IMR-90 (cell line): ENCODE results near the gene BMPER. TPM values are rescaled to one million over a fixed set of nuclear protein-coding genes. Genes with fewer than 3 reads are reported as not detected.

Source experiments
- ATAC-seq: fragments of 200-7000 bp; cut with Tn5 transposase; 2 replicates; pipeline ENCODE4 v1.9.1; 2020; ENCODE audit warnings: low read depth, mild to moderate bottlenecking, moderate library complexity
- BruUV-seq: library from RNA; stranded (reverse); fragments of 400-500 nt; replicated peaks from 2 replicates; lab custom pipeline; 2021; lab: Mats Ljungman, UMichigan
- CTCF ChIA-PET: fragments of 300-600 bp; formaldehyde crosslinking; extraction: SDS; loops from one replicate; lab custom pipeline; 2021; ENCODE audit warnings: antibody characterized with exemption; lab: Yijun Ruan, JAX
- POLR2A ChIA-PET: fragments of 300-600 bp; sonication (Branson Sonifier 250); formaldehyde crosslinking; loops from one replicate; lab custom pipeline; 2022; ENCODE audit warnings: antibody characterized with exemption; ENCODE audit not compliant: unreplicated experiment; lab: Charles Lee
- DNase-seq: peaks from one replicate; pipeline ENCODE4 v3.0.0; 2013
- H2AFZ ChIP-seq: replicated peaks from 2 replicates; pipeline ENCODE3; 2013; ENCODE audit warnings: low read length, mild to moderate bottlenecking; ENCODE audit not compliant: poor library complexity
- H2AK5ac ChIP-seq: 2 replicates; pipeline ENCODE4 v1.6.1; 2013; ENCODE audit warnings: low read depth, low read length, inconsistent platforms
- H2AK9ac ChIP-seq: replicated peaks from 2 replicates; pipeline ENCODE3; 2013; ENCODE audit warnings: mild to moderate bottlenecking, low read depth, low read length, moderate library complexity; ENCODE audit not compliant: poor library complexity
- H2BK120ac ChIP-seq: 2 replicates; pipeline ENCODE4 v1.6.1; 2013; ENCODE audit warnings: low read depth, low read length, inconsistent platforms
- H2BK15ac ChIP-seq: 3 replicates; pipeline ENCODE4 v1.6.1; 2013; ENCODE audit warnings: low read depth, low read length, inconsistent platforms
- H2BK20ac ChIP-seq: 2 replicates; pipeline ENCODE4 v1.6.1; 2013; ENCODE audit warnings: low read depth, mild to moderate bottlenecking, inconsistent platforms, low read length, moderate library complexity
- H2BK5ac ChIP-seq: 2 replicates; pipeline ENCODE4 v1.6.1; 2013; ENCODE audit warnings: mild to moderate bottlenecking, low read depth, low read length, inconsistent platforms; ENCODE audit not compliant: poor library complexity, severe bottlenecking
- H3K14ac ChIP-seq: replicated peaks from 2 replicates; pipeline ENCODE4 v1.6.1; 2013; ENCODE audit warnings: low read depth, low read length, inconsistent platforms
- H3K18ac ChIP-seq: 2 replicates; pipeline ENCODE4 v1.6.1; 2013; ENCODE audit warnings: low read depth, low read length, control low read depth
- H3K23ac ChIP-seq: 2 replicates; pipeline ENCODE4 v1.6.1; 2013; ENCODE audit warnings: low read depth, low read length, inconsistent platforms
- H3K27ac ChIP-seq: 2 replicates; pipeline ENCODE4 v1.5.1; 2013; ENCODE audit warnings: mild to moderate bottlenecking, control low read depth, low read length; ENCODE audit not compliant: insufficient read depth
- H3K27me3 ChIP-seq: 2 replicates; pipeline ENCODE4 v1.6.1; 2013; ENCODE audit warnings: low read length; ENCODE audit not compliant: control insufficient read depth, insufficient read depth
- H3K36me3 ChIP-seq: 2 replicates; pipeline ENCODE4 v1.6.1; 2013; ENCODE audit warnings: low read length, mixed read lengths; ENCODE audit not compliant: control insufficient read depth, insufficient read depth
- H3K4ac ChIP-seq: 2 replicates; pipeline ENCODE4 v1.6.1; 2013; ENCODE audit warnings: low read depth, low read length, inconsistent platforms
- H3K4me1 ChIP-seq: 2 replicates; pipeline ENCODE4 v1.6.1; 2013; ENCODE audit warnings: low read length, mixed read lengths; ENCODE audit not compliant: control insufficient read depth, insufficient read depth
- H3K4me2 ChIP-seq: 2 replicates; pipeline ENCODE4 v1.6.1; 2013; ENCODE audit warnings: low read depth, mild to moderate bottlenecking, control low read depth, low read length, moderate library complexity
- H3K4me3 ChIP-seq: 2 replicates; pipeline ENCODE4 v1.5.1; 2013; ENCODE audit warnings: low read depth, mild to moderate bottlenecking, control low read depth, low read length, moderate library complexity; ENCODE audit not compliant: insufficient read depth
- H3K56ac ChIP-seq: 2 replicates; pipeline ENCODE4 v1.6.1; 2013; ENCODE audit warnings: low read length, inconsistent platforms; ENCODE audit not compliant: insufficient read depth; ENCODE audit errors: extremely low read depth
- H3K79me1 ChIP-seq, 2 experiments: 2 replicates each; pipeline ENCODE4 v1.6.1; 2013; ENCODE audit warnings: low read length in 2 of 2, inconsistent platforms in 1 of 2, low read depth in 1 of 2
- H3K9ac ChIP-seq: 2 replicates; pipeline ENCODE4 v1.6.1; 2013; ENCODE audit warnings: low read depth, low read length, control low read depth
- H3K9me1 ChIP-seq: 2 replicates; pipeline ENCODE4 v1.6.1; 2013; ENCODE audit warnings: low read length, inconsistent platforms; ENCODE audit not compliant: insufficient read depth
- H3K9me3 ChIP-seq: 2 replicates; pipeline ENCODE4 v1.6.1; 2013; ENCODE audit warnings: low read length; ENCODE audit not compliant: control insufficient read depth, insufficient read depth
- H4K20me1 ChIP-seq: 2 replicates; pipeline ENCODE4 v1.6.1; 2013; ENCODE audit warnings: low read length, inconsistent platforms; ENCODE audit not compliant: insufficient read depth
- H4K5ac ChIP-seq: 2 replicates; pipeline ENCODE4 v1.6.1; 2013; ENCODE audit warnings: mild to moderate bottlenecking, low read depth, low read length, control low read depth
- H4K8ac ChIP-seq, 2 experiments: 2 replicates each; pipeline ENCODE4 v1.6.1; 2013; ENCODE audit warnings: low read depth in 2 of 2, low read length in 2 of 2, control low read depth in 1 of 2, inconsistent platforms in 1 of 2
- H4K91ac ChIP-seq: 2 replicates; pipeline ENCODE4 v1.6.1; 2013; ENCODE audit warnings: low read depth, low read length, inconsistent platforms; ENCODE audit not compliant: insufficient read depth
- BHLHE40 ChIP-seq: fragments of 150-350 bp; IDR thresholded peaks from 2 replicates; pipeline ENCODE4 v1.6.1; 2016; ENCODE audit warnings: mild to moderate bottlenecking, low read depth, low read length
- CHD1 ChIP-seq: IDR thresholded peaks from 2 replicates; pipeline ENCODE4 v1.6.1; 2012; ENCODE audit warnings: low read depth, low read length, improper control_type of control experiment
- FOS ChIP-seq: fragments of 150-350 bp; IDR thresholded peaks from 2 replicates; pipeline ENCODE4 v1.6.1; 2016; ENCODE audit warnings: low read depth, low read length
- MAFK ChIP-seq: IDR thresholded peaks from 2 replicates; pipeline ENCODE4 v1.6.1; 2012; ENCODE audit warnings: low read depth, low read length, improper control_type of control experiment
- NFE2L2 ChIP-seq: fragments of 150-350 bp; IDR thresholded peaks from 2 replicates; pipeline ENCODE4 v1.6.1; 2016; ENCODE audit warnings: low read depth, mild to moderate bottlenecking, low read length
- POLR2A ChIP-seq: IDR thresholded peaks from 2 replicates; pipeline ENCODE4 v1.6.1; 2012; ENCODE audit warnings: mild to moderate bottlenecking, low read depth, low read length
- SMC3 ChIP-seq: fragments of 150-350 bp; IDR thresholded peaks from 2 replicates; pipeline ENCODE4 v1.6.1; 2016; ENCODE audit warnings: low read depth, mild to moderate bottlenecking, antibody characterized with exemption, low read length, moderate library complexity
- WGBS, 2 experiments: methylation state at CpG; one replicate each; pipeline versions ENCODE4 v1.1.5 to v1.1.7; 2013; ENCODE audit warnings: missing lambda C conversion rate in 2 of 2; ENCODE audit not compliant: insufficient read length in 1 of 2; ENCODE audit errors: extremely low coverage in 2 of 2; 5-methylcytosine and 5-hydroxymethylcytosine counted together
- dilution Hi-C: fragments of 300-500 bp; cut with HindIII; formaldehyde crosslinking; loops from one replicate; pipeline ENCODE4 v1.14.3; 2018; ENCODE audit warnings: low sequenced_read_pairs; ENCODE audit not compliant: unreplicated experiment
- in situ Hi-C: fragments of 300-500 bp; cut with MboI; formaldehyde crosslinking; loops from 3 replicates; pipeline ENCODE4 v1.14.3; 2019; ENCODE audit warnings: low sequenced_read_pairs, inconsistent platforms, mixed read lengths
- intact Hi-C: fragments of 100-400 bp; cut with micrococcal nuclease; formaldehyde crosslinking; loops from 2 replicates; pipeline ENCODE4 v1.10.0; 2022
- polyA plus RNA-seq, 3 experiments: library from polyadenylated mRNA; depleted of rRNA; stranded (reverse); fragments of >200 nt; gene quantifications; 2 replicates each; pipeline ENCODE4 v1.2.3, GENCODE V29; 2012; ENCODE audit warnings: low replicate concordance in 1 of 3
- total RNA-seq: library from RNA; depleted of rRNA; stranded (reverse); fragments of >200 nt; gene quantifications from 2 replicates; pipeline ENCODE4 v1.2.3, GENCODE V29; 2012
- TF ChIP-seq, protein P1 (sequence below): fragments of 150-350 bp; IDR thresholded peaks from 2 replicates; pipeline ENCODE4 v1.6.1; 2016; ENCODE audit warnings: low read depth, mild to moderate bottlenecking, low read length, moderate library complexity, borderline replicate concordance
- TF ChIP-seq, protein P2 (sequence below): conservative IDR thresholded peaks from 2 replicates; pipeline ENCODE4 v1.5.1; 2012; ENCODE audit warnings: mild to moderate bottlenecking, low read depth, low read length, improper control_type of control experiment

Gene BMPER
- total and polyA plus RNA-seq, 2 of the 4 experiments (the other 2 are of a cell fraction): 6.2 to 7.9 TPM

DNA sequence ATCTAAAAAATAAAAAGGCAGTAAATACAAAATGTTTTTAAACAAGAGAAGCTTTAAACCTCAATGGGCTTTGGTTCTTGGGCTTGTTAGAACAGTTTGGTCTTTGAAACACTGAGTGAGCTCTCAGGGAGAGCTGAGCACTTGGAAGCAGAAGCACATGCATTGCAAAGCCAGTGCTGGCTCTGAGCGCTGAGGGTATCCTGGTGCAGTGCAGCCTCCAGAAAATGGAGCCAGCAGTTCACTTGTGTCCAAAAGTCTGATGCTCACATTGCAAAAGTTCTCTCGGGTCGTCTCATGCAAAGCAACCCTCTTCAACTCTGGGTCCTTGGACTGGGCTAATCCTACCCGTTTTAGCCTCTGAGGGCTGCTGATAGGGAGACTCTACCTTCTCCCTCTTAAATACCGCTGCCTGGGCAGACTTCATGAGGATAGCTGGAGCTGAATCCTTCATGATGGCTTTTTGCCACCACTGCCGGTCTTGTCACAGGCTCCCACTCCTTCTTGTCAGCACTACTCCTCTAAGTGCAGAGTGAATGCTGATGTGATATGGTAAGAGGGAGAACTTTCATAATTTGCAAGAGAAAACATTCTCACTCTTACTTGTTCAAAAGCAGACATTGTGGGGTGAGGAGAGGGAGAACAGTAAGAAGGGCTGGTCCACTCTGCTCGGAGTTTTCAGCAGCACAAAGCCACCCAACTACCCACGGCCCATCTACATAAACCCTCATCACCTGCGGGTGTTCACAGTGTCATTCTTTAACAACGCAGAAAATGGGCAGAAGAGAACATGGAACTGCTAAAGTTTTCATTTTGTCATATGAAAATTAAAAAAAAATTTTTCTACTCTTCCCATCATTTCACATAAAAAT is 42.2 kb upstream of the BMPER start:
- Histone ChIP-seq H3K9me1 (no peaks in the 10 kb centered on the region), H3K4ac (no peak overlapping the region), H2BK15ac (no peak overlapping the region), H4K91ac (no peak overlapping the region), H4K20me1 (no peaks in the 10 kb centered on the region), H3K27ac (no peak overlapping the region), H3K79me1 (no peaks in the 10 kb centered on the region), H3K36me3 (no peaks in the 10 kb centered on the region), H3K27me3 (peaks cover 3% of the 10 kb centered on the region; the same call in 1 of the 2 replicates), H2AK5ac (no peak overlapping the region), H2BK20ac (no peak overlapping the region), H3K14ac (no peak overlapping the region), H3K4me1 (peaks cover 2% of the 10 kb centered on the region; the same call in 1 of the 2 replicates), H2AK9ac (no peak overlapping the region), H2BK120ac (no peak overlapping the region), H4K8ac (no peak overlapping the region), H3K4me3 (no peak overlapping the region), H3K23ac (no peak overlapping the region), H3K18ac (no peak overlapping the region), H3K56ac (no peak overlapping the region), H3K4me2 (no peak overlapping the region), H3K9ac (no peak overlapping the region), H3K9me3 (no peaks in the 10 kb centered on the region), H4K5ac (no peak overlapping the region), H2BK5ac (no peak overlapping the region), H2AFZ (no peak overlapping the region)
- CTCF ChIA-PET: no interaction called here
- no TSS peak for BruUV-seq
- DNase-seq: no peak
- WGBS, 2 experiments: no CpG with 5 or more reads among the region's 10 CpGs
- in situ Hi-C loops (no loop called here), dilution Hi-C loops (no loop called here), intact Hi-C loops (no loop called here)
- TF ChIP-seq NFE2L2 (no peak), SMC3 (no peak), POLR2A (no peak), BHLHE40 (no peak), CHD1 (no peak), FOS (no peak), MAFK (no peak)
- TF ChIP-seq, protein P1, sequence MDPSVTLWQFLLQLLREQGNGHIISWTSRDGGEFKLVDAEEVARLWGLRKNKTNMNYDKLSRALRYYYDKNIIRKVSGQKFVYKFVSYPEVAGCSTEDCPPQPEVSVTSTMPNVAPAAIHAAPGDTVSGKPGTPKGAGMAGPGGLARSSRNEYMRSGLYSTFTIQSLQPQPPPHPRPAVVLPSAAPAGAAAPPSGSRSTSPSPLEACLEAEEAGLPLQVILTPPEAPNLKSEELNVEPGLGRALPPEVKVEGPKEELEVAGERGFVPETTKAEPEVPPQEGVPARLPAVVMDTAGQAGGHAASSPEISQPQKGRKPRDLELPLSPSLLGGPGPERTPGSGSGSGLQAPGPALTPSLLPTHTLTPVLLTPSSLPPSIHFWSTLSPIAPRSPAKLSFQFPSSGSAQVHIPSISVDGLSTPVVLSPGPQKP: no peak
- TF ChIP-seq, protein P2, sequence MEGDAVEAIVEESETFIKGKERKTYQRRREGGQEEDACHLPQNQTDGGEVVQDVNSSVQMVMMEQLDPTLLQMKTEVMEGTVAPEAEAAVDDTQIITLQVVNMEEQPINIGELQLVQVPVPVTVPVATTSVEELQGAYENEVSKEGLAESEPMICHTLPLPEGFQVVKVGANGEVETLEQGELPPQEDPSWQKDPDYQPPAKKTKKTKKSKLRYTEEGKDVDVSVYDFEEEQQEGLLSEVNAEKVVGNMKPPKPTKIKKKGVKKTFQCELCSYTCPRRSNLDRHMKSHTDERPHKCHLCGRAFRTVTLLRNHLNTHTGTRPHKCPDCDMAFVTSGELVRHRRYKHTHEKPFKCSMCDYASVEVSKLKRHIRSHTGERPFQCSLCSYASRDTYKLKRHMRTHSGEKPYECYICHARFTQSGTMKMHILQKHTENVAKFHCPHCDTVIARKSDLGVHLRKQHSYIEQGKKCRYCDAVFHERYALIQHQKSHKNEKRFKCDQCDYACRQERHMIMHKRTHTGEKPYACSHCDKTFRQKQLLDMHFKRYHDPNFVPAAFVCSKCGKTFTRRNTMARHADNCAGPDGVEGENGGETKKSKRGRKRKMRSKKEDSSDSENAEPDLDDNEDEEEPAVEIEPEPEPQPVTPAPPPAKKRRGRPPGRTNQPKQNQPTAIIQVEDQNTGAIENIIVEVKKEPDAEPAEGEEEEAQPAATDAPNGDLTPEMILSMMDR: no peak
- no peak; the same call in 1 of the 2 replicates for ATAC-seq
- POLR2A ChIA-PET: no interaction called here
